Spinal cord (tissue), 10 donors: ENCODE results near the gene SLC12A9. TPM values are rescaled to one million over a fixed set of nuclear protein-coding genes. Genes with fewer than 3 reads are reported as not detected.
"Not testable (repeated sequence)": the region's sequence is repeated elsewhere in the genome, so short reads cannot be mapped to it uniquely, and the experiment has no call there.

Experiments used
- DNase-seq, 6 donors: peaks; one replicate each; pipeline versions ENCODE4 v3.0.0 to v3.0.0-alpha.2; 2013 to 2015; ENCODE audit warnings: low spot score in 6 of 6, low read depth in 4 of 6
- H3K27ac ChIP-seq: one replicate; pipeline ENCODE4 v1.5.1; 2013; ENCODE audit warnings: low read depth, low read length, control low read depth
- H3K27me3 ChIP-seq: one replicate; pipeline ENCODE4 v1.6.1; 2013; ENCODE audit warnings: low read length; ENCODE audit not compliant: control insufficient read depth, insufficient read depth
- H3K36me3 ChIP-seq: one replicate; pipeline ENCODE4 v1.6.1; 2013; ENCODE audit warnings: low read length; ENCODE audit not compliant: control insufficient read depth, insufficient read depth
- H3K4me1 ChIP-seq: one replicate; pipeline ENCODE4 v1.6.1; 2013; ENCODE audit warnings: low read length; ENCODE audit not compliant: control insufficient read depth, insufficient read depth
- H3K4me3 ChIP-seq: one replicate; pipeline ENCODE4 v1.5.1; 2013; ENCODE audit warnings: low read depth, low read length, control low read depth
- H3K9me3 ChIP-seq: one replicate; pipeline ENCODE4 v1.6.1; 2013; ENCODE audit warnings: low read length; ENCODE audit not compliant: control insufficient read depth, insufficient read depth
- WGBS: methylation state at CpG from one replicate; pipeline ENCODE4 v1.1.5; 2013; ENCODE audit warnings: missing lambda C conversion rate; ENCODE audit not compliant: insufficient coverage; 5-methylcytosine and 5-hydroxymethylcytosine counted together
- long read RNA-seq, 4 donors: transcript quantifications; one replicate each; lab custom pipeline, GENCODE V29; 2026
- polyA plus RNA-seq, 2 donors: library from polyadenylated mRNA; unstranded; fragments of 120-200 nt; gene quantifications; one replicate each; pipeline ENCODE4 v1.2.1, GENCODE V29; 2013; ENCODE audit not compliant: insufficient read length in 2 of 2
- total RNA-seq, 2 donors: library from RNA; depleted of rRNA in 1 of 2; stranded (reverse); fragments of 120-200 nt in 1 of 2; fragments of >200 nt in 1 of 2; gene quantifications; one replicate each; pipeline versions ENCODE4 v1.2.3 to v1.2.4, GENCODE V29; 2013 to 2014
- donor health status: healthy.

The SLC12A9 gene
- total RNA-seq (10 to 100 TPM; 13.8 to 21.2 TPM), polyA plus RNA-seq (10 to 100 TPM; 34.8 to 48.3 TPM)
- long read RNA-seq, donor 1, full-length matches to known transcripts: 5 of 49 reads
- long read RNA-seq, donor 1, partial matches to known transcripts: 44 of 49 reads
- long read RNA-seq, donor 1, other reads (novel, unspliced or antisense): 0 of 49 reads
- long read RNA-seq, donor 2, partial matches to known transcripts: 5 of 5 reads
- long read RNA-seq, donor 2, other reads (novel, unspliced or antisense): 0 of 5 reads
- long read RNA-seq, donor 3, full-length matches to known transcripts: 3 of 3 reads
- long read RNA-seq, donor 3, partial matches to known transcripts: 0 of 3 reads
- long read RNA-seq, donor 3, other reads (novel, unspliced or antisense): 0 of 3 reads
- long read RNA-seq, donor 4, full-length matches to known transcripts: 8 of 8 reads
- long read RNA-seq, donor 4, partial matches to known transcripts: 0 of 8 reads
- long read RNA-seq, donor 4, other reads (novel, unspliced or antisense): 0 of 8 reads

- Histone ChIP-seq H3K27ac (peak within 1 kb of the TSS; percentile 36), H3K4me3 (peak within 1 kb of the TSS; percentile 72)
- under 1% methylated on average over 71 of the region's 71 CpGs for WGBS
Measured at GRCh38 chr7:100852048-100852872, at the start of gene SLC12A9. SLC12A9 (plus strand) TSS chr7:100852713; CDS start chr7:100854198, 1,485 bp downstream.

GRCh38 chr7:100802951-100803350, 49.6 kb upstream of the SLC12A9 start:
- peaks cover 38% of the 10 kb centered on the region for H3K36me3 ChIP-seq
- no peaks in the 10 kb centered on the region for H3K9me3 ChIP-seq
- H3K4me1 ChIP-seq: peaks cover 25% of the 10 kb centered on the region
- H3K27ac ChIP-seq: no peak overlapping the region
- DNase-seq: no peak
- no peak overlapping the region for H3K4me3 ChIP-seq
- WGBS: no CpG with 5 or more reads among the region's 4 CpGs
- H3K27me3 ChIP-seq: peaks cover 3% of the 10 kb centered on the region

More at GRCh38 chr7:100852048-100852872, at the start of gene SLC12A9:
- Histone ChIP-seq H3K36me3 (peaks cover 26% of the 10 kb centered on the region), H3K9me3 (no peaks in the 10 kb centered on the region), H3K4me1 (peaks cover 17% of the 10 kb centered on the region), H3K27me3 (no peaks in the 10 kb centered on the region)
- DNase-seq: peak; percentile 71 to 97 (median 81)

- peaks cover 3% of the 10 kb centered on the region for H3K27me3 ChIP-seq
- 44% methylated on average over 16 of the region's 19 CpGs for WGBS
- peak overlapping the region; percentile 47 for H3K27ac ChIP-seq
- no peak overlapping the region for H3K4me3 ChIP-seq
- peaks cover 25% of the 10 kb centered on the region for H3K4me1 ChIP-seq
- DNase-seq: peak; percentile 40 to 90 (median 66)
- H3K9me3 ChIP-seq: no peaks in the 10 kb centered on the region
- H3K36me3 ChIP-seq: peaks cover 38% of the 10 kb centered on the region
Measured at GRCh38 chr7:100803398-100804161, 48.9 kb upstream of the SLC12A9 start.

- no peak overlapping the region for H3K4me3 ChIP-seq
- no peak for DNase-seq
- no peak overlapping the region for H3K27ac ChIP-seq
- no peaks in the 10 kb centered on the region for H3K9me3 ChIP-seq
- peaks cover 3% of the 10 kb centered on the region for H3K27me3 ChIP-seq
- H3K36me3 ChIP-seq: peaks cover 42% of the 10 kb centered on the region
- WGBS: 92% methylated on average over 16 of the region's 22 CpGs
- peaks cover 23% of the 10 kb centered on the region for H3K4me1 ChIP-seq
Measured at GRCh38 chr7:100804681-100805431, 47.7 kb upstream of the SLC12A9 start.

- H3K27ac ChIP-seq: no peak overlapping the region
- no peak for DNase-seq
- H3K36me3 ChIP-seq: peaks cover 46% of the 10 kb centered on the region
- peaks cover 23% of the 10 kb centered on the region for H3K4me1 ChIP-seq
- H3K27me3 ChIP-seq: no peaks in the 10 kb centered on the region
- no peaks in the 10 kb centered on the region for H3K9me3 ChIP-seq
- 88% methylated on average over 4 of the region's 9 CpGs for WGBS
- H3K4me3 ChIP-seq: no peak overlapping the region
Measured at GRCh38 chr7:100806276-100806675, 46.2 kb upstream of the SLC12A9 start.

GRCh38 chr7:100806883-100807282, 45.6 kb upstream of the SLC12A9 start:
- peaks cover 49% of the 10 kb centered on the region for H3K36me3 ChIP-seq
- DNase-seq, H3K9me3 ChIP-seq, H3K4me3 ChIP-seq, H3K27ac ChIP-seq, H3K27me3 ChIP-seq: not testable (repeated sequence)
- H3K4me1 ChIP-seq: peaks cover 20% of the 10 kb centered on the region
- 95% methylated on average over 4 of the region's 6 CpGs for WGBS

- WGBS: 93% methylated on average over 5 of the region's 5 CpGs
- Histone ChIP-seq H3K36me3 (peaks cover 48% of the 10 kb centered on the region), H3K27ac (no peak overlapping the region), H3K4me3 (no peak overlapping the region), H3K27me3 (no peaks in the 10 kb centered on the region), H3K4me1 (peaks cover 10% of the 10 kb centered on the region), H3K9me3 (no peaks in the 10 kb centered on the region)
- no peak for DNase-seq
Measured at GRCh38 chr7:100808354-100808875, 44.1 kb upstream of the SLC12A9 start.

GRCh38 chr7:100811480-100811879, 41.0 kb upstream of the SLC12A9 start:
- no peaks in the 10 kb centered on the region for H3K27me3 ChIP-seq
- 94% methylated on average over 5 of the region's 6 CpGs for WGBS
- no peaks in the 10 kb centered on the region for H3K4me1 ChIP-seq
- H3K36me3 ChIP-seq: peaks cover 52% of the 10 kb centered on the region
- H3K9me3 ChIP-seq: no peaks in the 10 kb centered on the region
- H3K27ac ChIP-seq: no peak overlapping the region
- no peak for DNase-seq
- H3K4me3 ChIP-seq: no peak overlapping the region
